Mesendoderm (in vitro differentiated cells): Measurements from ENCODE around the gene FLT1.

ENCODE experiments used
- DNase-seq: peaks from one replicate; pipeline ENCODE4 v3.0.0; 2013
- H2AK5ac ChIP-seq: 2 replicates; pipeline ENCODE4 v1.6.1; 2013; ENCODE audit warnings: low read length, inconsistent platforms
- H2BK120ac ChIP-seq: 2 replicates; pipeline ENCODE4 v1.6.1; 2013; ENCODE audit warnings: low read depth, mild to moderate bottlenecking, low read length, moderate library complexity, mixed read lengths
- H2BK15ac ChIP-seq: replicated peaks from 2 replicates; pipeline ENCODE4 v1.6.1; 2013; ENCODE audit warnings: low read depth, mild to moderate bottlenecking, moderate library complexity
- H2BK5ac ChIP-seq: 2 replicates; pipeline ENCODE4 v1.6.1; 2013; ENCODE audit warnings: low read length, inconsistent platforms
- H3K18ac ChIP-seq: 2 replicates; pipeline ENCODE4 v1.6.1; 2013; ENCODE audit warnings: mild to moderate bottlenecking, low read length, mixed read lengths
- H3K23ac ChIP-seq: one replicate; pipeline ENCODE4 v1.6.1; 2013; ENCODE audit warnings: low read length
- H3K27ac ChIP-seq: 2 replicates; pipeline ENCODE4 v1.5.1; 2013; ENCODE audit warnings: low read depth, mild to moderate bottlenecking, inconsistent platforms, low read length, moderate library complexity
- H3K27me3 ChIP-seq: 2 replicates; pipeline ENCODE4 v1.6.1; 2013; ENCODE audit warnings: low read length, control low read depth, mild to moderate bottlenecking, inconsistent platforms; ENCODE audit not compliant: insufficient read depth, poor library complexity
- H3K36me3 ChIP-seq: 2 replicates; pipeline ENCODE4 v1.6.1; 2013; ENCODE audit warnings: low read length, inconsistent platforms; ENCODE audit not compliant: control insufficient read depth, insufficient read depth
- H3K4ac ChIP-seq: one replicate; pipeline ENCODE4 v1.6.1; 2013; ENCODE audit warnings: low read depth, mild to moderate bottlenecking, low read length, moderate library complexity
- H3K4me1 ChIP-seq: 2 replicates; pipeline ENCODE4 v1.6.1; 2013; ENCODE audit warnings: low read depth, low read length, inconsistent platforms; ENCODE audit not compliant: control insufficient read depth
- H3K4me2 ChIP-seq: 2 replicates; pipeline ENCODE4 v1.6.1; 2013; ENCODE audit warnings: low read length
- H3K4me3 ChIP-seq: 2 replicates; pipeline ENCODE4 v1.5.1; 2013; ENCODE audit warnings: mild to moderate bottlenecking, low read length
- H3K56ac ChIP-seq: one replicate; pipeline ENCODE4 v1.6.1; 2013; ENCODE audit warnings: low read length
- H3K79me1 ChIP-seq: 2 replicates; pipeline ENCODE4 v1.6.1; 2013; ENCODE audit warnings: low read length, inconsistent platforms
- H3K79me2 ChIP-seq: 2 replicates; pipeline ENCODE4 v1.6.1; 2013; ENCODE audit warnings: mild to moderate bottlenecking, low read length; ENCODE audit not compliant: control insufficient read depth, insufficient read depth
- H3K9ac ChIP-seq: 2 replicates; pipeline ENCODE4 v1.6.1; 2013; ENCODE audit warnings: low read length, inconsistent platforms
- H4K5ac ChIP-seq: one replicate; pipeline ENCODE4 v1.6.1; 2013; ENCODE audit warnings: low read length
- H4K8ac ChIP-seq: one replicate; pipeline ENCODE4 v1.6.1; 2013; ENCODE audit warnings: low read depth, mild to moderate bottlenecking, control low read depth, low read length, moderate library complexity
- WGBS: extraction: QIAGEN DNeasy Blood & Tissue Kit; methylation state at CpG from one replicate; pipeline ENCODE4 v1.1.7; 2013; ENCODE audit warnings: low lambda C conversion rate, missing lambda C conversion rate; ENCODE audit not compliant: insufficient coverage; ENCODE audit errors: extremely low coverage; 5-methylcytosine and 5-hydroxymethylcytosine counted together

Gene FLT1

DNA sequence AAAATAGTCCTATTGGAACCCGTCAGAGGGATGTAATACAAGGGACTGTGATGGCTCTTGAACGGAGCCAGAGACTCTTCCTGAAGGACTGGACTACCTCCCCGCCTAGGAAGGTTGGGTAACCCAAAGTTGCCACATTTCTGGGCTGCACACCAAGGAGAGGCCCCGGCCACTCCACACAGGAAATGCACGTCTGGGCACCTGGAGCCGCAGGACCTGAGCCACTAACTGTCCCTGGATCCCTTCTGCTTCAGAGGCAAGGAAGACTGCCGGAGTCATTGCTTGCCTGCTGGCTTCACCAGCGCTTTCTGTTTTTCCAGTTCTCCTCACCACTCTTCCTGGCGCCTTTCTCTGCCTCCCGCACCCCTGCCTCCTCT is 1.2 kb upstream of the FLT1 start:
- Histone ChIP-seq H3K79me2 (peaks cover 5% of the 10 kb centered on the region), H2BK120ac (no peak overlapping the region), H3K23ac (no peak overlapping the region), H3K4me2 (peak overlapping the region; percentile 51), H2BK15ac (no peak overlapping the region), H3K36me3 (no peaks in the 10 kb centered on the region), H3K27me3 (no peaks in the 10 kb centered on the region), H3K79me1 (no peaks in the 10 kb centered on the region), H3K27ac (no peak overlapping the region), H3K4ac (no peak overlapping the region), H2BK5ac (no peak overlapping the region), H2AK5ac (no peak overlapping the region), H3K4me3 (no peak overlapping the region), H4K8ac (no peak overlapping the region), H3K56ac (no peak overlapping the region), H3K9ac (no peak overlapping the region), H4K5ac (no peak overlapping the region), H3K4me1 (peaks cover 5% of the 10 kb centered on the region), H3K18ac (no peak overlapping the region)
- DNase-seq = peak; percentile 23
- no CpG with 5 or more reads among the region's 10 CpGs for WGBS

GRCh38 chr13:28495538-28496187 is 735 bp upstream of the FLT1 start:
- Histone ChIP-seq H4K8ac (no peak overlapping the region), H2BK15ac (no peak overlapping the region), H3K23ac (no peak overlapping the region), H3K36me3 (no peaks in the 10 kb centered on the region), H3K56ac (peak overlapping the region; percentile 65), H3K79me1 (peaks cover 2% of the 10 kb centered on the region), H3K4ac (no peak overlapping the region), H4K5ac (no peak overlapping the region), H3K4me1 (peaks cover 7% of the 10 kb centered on the region), H2AK5ac (no peak overlapping the region), H3K27ac (no peak overlapping the region), H3K27me3 (no peaks in the 10 kb centered on the region), H2BK120ac (no peak overlapping the region), H3K18ac (no peak overlapping the region), H3K4me2 (peak overlapping the region; percentile 51), H2BK5ac (no peak overlapping the region), H3K4me3 (peak overlapping the region; percentile 63), H3K79me2 (peaks cover 8% of the 10 kb centered on the region), H3K9ac (peak overlapping the region; percentile 58)
- no peak for DNase-seq
- no CpG with 5 or more reads among the region's 33 CpGs for WGBS

DNA sequence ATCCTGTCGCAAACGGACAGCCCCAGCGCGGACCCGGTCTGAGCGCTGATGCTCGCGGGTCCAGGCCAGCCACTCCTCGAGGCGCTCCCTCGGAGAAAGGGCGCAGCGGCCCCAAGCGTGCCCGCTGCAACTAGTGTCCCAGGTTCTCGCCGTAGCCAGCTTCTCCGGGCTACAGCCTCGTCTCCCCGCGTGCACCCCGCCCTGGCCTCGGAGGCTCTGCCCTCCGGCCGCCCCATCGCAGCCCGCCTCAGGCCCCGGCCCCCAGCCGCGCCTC is 487 bp downstream of the FLT1 start:
- Histone ChIP-seq H3K56ac (peak overlapping the region; percentile 65), H3K36me3 (no peaks in the 10 kb centered on the region), H2AK5ac (no peak overlapping the region), H2BK5ac (no peak overlapping the region), H3K4me1 (peaks cover 13% of the 10 kb centered on the region), H4K8ac (no peak overlapping the region), H3K79me1 (peaks cover 2% of the 10 kb centered on the region), H2BK120ac (no peak overlapping the region), H2BK15ac (no peak overlapping the region), H3K27me3 (no peaks in the 10 kb centered on the region), H3K4me3 (peak overlapping the region; percentile 63), H3K4ac (no peak overlapping the region), H4K5ac (no peak overlapping the region), H3K27ac (no peak overlapping the region), H3K18ac (peak overlapping the region; percentile 64), H3K9ac (peak overlapping the region; percentile 58), H3K4me2 (peak overlapping the region; percentile 90), H3K79me2 (peaks cover 16% of the 10 kb centered on the region), H3K23ac (no peak overlapping the region)
- WGBS = no CpG with 5 or more reads among the region's 30 CpGs
- no peak for DNase-seq

- Histone ChIP-seq H3K79me1 (peaks cover 2% of the 10 kb centered on the region), H3K4me2 (peak overlapping the region; percentile 90), H3K27ac (no peak overlapping the region), H3K18ac (peak overlapping the region; percentile 64), H2BK15ac (no peak overlapping the region), H3K9ac (peak overlapping the region; percentile 58), H3K56ac (peak overlapping the region; percentile 65), H3K4me1 (peaks cover 14% of the 10 kb centered on the region), H2BK5ac (no peak overlapping the region), H4K8ac (no peak overlapping the region), H3K27me3 (no peaks in the 10 kb centered on the region), H4K5ac (no peak overlapping the region), H3K23ac (no peak overlapping the region), H2AK5ac (no peak overlapping the region), H3K4ac (no peak overlapping the region), H3K79me2 (peaks cover 20% of the 10 kb centered on the region), H3K36me3 (no peaks in the 10 kb centered on the region), H2BK120ac (no peak overlapping the region), H3K4me3 (peak overlapping the region; percentile 63)
- peak; percentile 59 for DNase-seq
- WGBS = no CpG with 5 or more reads among the region's 60 CpGs
Measured at GRCh38 chr13:28493740-28494503, 1.0 kb downstream of the FLT1 start.

DNA sequence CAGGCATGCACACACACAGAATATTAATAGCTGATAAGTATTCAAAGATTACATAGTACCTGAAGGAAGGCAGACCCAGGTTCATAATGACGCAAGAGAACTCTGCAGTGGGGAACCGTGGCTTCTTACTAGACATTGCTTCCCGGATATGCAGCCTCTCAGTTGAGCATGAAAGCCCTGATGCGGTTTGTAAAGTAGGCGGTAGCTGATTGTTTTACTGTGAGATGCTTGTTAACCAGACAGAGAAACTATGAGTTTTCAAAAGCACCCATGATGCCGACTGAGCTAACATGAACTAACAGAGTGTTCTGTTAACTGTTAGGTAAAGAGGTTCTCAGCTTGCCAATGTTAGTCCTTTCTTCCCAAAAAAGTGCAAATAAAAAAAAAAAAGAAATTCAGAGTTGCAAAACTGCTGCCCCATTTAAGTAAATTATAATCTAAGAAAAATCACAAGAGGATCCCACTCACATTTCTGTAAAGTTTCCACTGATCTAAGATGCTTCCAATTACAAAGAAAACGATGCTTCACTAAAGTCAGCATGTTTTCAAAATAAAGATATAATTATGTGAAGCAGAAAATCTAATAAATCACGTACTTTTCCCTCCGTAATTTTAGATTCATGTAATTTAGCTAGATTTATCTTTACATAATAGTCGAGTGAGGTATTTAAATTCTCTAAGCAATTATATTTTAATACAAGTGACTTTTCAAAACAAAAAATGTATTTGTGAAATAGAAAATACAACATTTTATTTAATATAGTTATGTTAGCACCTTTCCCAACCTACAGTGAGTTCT is 2.2 kb downstream of the FLT1 start:
- no peak overlapping the region for H3K4ac ChIP-seq
- H3K18ac ChIP-seq = no peak overlapping the region
- no peak overlapping the region for H3K4me3 ChIP-seq
- no peak overlapping the region for H2AK5ac ChIP-seq
- no peak overlapping the region for H2BK5ac ChIP-seq
- no peaks in the 10 kb centered on the region for H3K27me3 ChIP-seq
- H2BK120ac ChIP-seq = no peak overlapping the region
- no peak overlapping the region for H4K8ac ChIP-seq
- H3K4me2 ChIP-seq = peak overlapping the region; percentile 14
- peak; percentile 59 for DNase-seq
- H3K4me1 ChIP-seq = peaks cover 14% of the 10 kb centered on the region
- whole genome bisulfite sequencing = no CpG with 5 or more reads among the region's 10 CpGs
- H3K27ac ChIP-seq = no peak overlapping the region
- H3K79me2 ChIP-seq = peaks cover 26% of the 10 kb centered on the region
- no peaks in the 10 kb centered on the region for H3K36me3 ChIP-seq
- H4K5ac ChIP-seq = no peak overlapping the region
- H3K23ac ChIP-seq = no peak overlapping the region
- no peak overlapping the region for H2BK15ac ChIP-seq
- peaks cover 2% of the 10 kb centered on the region for H3K79me1 ChIP-seq
- H3K9ac ChIP-seq = peak overlapping the region; percentile 58
- no peak overlapping the region for H3K56ac ChIP-seq
